ENCODE results near the gene CST9L. TPM values are rescaled to one million over a fixed set of nuclear protein-coding genes. Genes with fewer than 3 reads are reported as not detected.
A peak's percentile ranks its signal among the peaks of the same experiment; 100 is the strongest.

The CST9L gene
- total and polyA plus RNA-seq, 4 donors, result not detected

DNA sequence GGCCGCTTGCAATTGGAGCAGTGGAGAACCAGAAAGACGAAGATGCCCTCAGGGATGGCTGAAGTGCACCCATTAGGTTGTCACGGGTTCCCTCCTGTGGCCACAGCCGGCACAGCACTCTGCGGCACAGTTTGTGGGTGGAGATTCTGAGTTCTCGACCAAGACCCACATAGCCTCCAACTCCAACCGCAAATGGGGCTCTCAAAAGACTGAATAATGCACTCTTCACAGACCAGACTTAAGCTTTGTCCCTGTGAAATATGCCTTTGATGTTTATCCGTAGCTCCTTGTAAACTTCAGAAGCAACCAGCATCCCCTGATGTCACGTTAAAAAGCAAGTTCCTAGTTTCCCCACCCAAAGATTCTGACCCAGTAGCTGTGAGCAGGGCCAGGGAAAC, 38.4 kb upstream of the CST9L start:
- Histone ChIP-seq H3K27me3 (ENCODE audit: control insufficient read depth in 3 of 3, insufficient read depth in 3 of 3, low read length in 2 of 3) (no peaks in the 10 kb centered on the region), H3K4me1 (ENCODE audit: control insufficient read depth in 5 of 5, insufficient read depth in 5 of 5, low read length in 5 of 5) (peaks cover 0 to under 1% (median 0%) of the 10 kb centered on the region in 5 donors), H3K9me3 (ENCODE audit: control insufficient read depth in 4 of 4, insufficient read depth in 3 of 4, low read length in 3 of 4) (peaks cover 0 to 2% (median 0%) of the 10 kb centered on the region in 4 donors), H3K9ac (ENCODE audit: insufficient read depth in 1 of 2, low read length in 2 of 2) (no peak overlapping the region), H3K27ac (ENCODE audit: low read depth in 1 of 2, low read length in 1 of 2) (no peak overlapping the region), H3K4me3 (no peak overlapping the region), H3K36me3 (ENCODE audit: control insufficient read depth in 4 of 4, insufficient read depth in 4 of 4, low read length in 4 of 4) (no peaks in the 10 kb centered on the region)
- TF ChIP-seq, protein P1, sequence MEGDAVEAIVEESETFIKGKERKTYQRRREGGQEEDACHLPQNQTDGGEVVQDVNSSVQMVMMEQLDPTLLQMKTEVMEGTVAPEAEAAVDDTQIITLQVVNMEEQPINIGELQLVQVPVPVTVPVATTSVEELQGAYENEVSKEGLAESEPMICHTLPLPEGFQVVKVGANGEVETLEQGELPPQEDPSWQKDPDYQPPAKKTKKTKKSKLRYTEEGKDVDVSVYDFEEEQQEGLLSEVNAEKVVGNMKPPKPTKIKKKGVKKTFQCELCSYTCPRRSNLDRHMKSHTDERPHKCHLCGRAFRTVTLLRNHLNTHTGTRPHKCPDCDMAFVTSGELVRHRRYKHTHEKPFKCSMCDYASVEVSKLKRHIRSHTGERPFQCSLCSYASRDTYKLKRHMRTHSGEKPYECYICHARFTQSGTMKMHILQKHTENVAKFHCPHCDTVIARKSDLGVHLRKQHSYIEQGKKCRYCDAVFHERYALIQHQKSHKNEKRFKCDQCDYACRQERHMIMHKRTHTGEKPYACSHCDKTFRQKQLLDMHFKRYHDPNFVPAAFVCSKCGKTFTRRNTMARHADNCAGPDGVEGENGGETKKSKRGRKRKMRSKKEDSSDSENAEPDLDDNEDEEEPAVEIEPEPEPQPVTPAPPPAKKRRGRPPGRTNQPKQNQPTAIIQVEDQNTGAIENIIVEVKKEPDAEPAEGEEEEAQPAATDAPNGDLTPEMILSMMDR (IDR thresholded peaks at IDR 0.05; ENCODE audit: control extremely low read depth, extremely low read depth), result peak; percentile 69
- ATAC-seq (ENCODE audit: insufficient read depth, low FRiP score) (peak; percentile 84), DNase-seq (peak; percentile 72 to 79 (median 77))
- WGBS, 2 donors, result 10% methylated on average over 9 of the region's 9 CpGs

DNA sequence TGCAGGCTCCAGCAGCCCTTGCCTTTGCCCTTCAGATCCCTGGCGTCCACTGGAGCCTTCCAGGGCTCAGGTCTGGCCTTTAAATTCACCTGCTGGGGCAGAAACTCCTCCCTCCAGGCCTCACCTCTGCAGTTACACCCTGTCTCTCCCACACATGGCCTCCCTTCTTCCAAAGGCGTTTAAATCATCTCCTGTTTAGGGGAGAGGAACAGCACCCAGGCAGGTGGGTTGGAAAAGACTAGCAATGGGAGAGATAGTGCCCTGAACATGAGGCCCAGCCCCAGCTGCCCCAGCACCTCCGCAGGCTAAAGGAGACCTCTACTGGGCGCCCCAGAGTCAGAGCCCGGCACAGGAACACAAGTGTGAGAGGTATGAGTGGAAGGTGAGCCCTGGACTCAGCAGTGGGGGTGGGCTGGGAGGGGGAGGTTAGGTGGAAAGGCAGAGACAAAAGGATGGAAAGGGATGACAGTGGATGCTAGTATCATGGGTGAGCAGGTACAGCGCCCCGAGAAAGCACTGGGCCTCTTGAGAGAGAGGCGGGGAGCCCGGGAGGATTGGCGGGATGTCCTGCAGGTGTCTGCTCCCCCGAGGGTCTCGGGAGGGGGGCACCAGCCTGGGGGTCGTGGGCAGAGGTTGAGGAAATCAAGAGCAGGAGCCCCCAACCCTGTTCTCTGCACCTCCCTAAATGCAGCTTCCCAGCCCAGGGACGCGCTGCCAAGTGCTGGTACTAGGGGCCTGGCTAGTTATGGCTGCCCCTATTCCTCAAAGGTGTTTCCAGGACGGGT, 37.8 kb upstream of the CST9L start, which contains the start of gene CST9:
CST9 (minus strand) TSS at position 51 of the 785 bp plus-strand sequence. CDS start 53 bp downstream, outside the sequence.
- Histone ChIP-seq H3K27me3 (ENCODE audit: control insufficient read depth in 3 of 3, insufficient read depth in 3 of 3, low read length in 2 of 3) (no peaks in the 10 kb centered on the region), H3K4me1 (ENCODE audit: control insufficient read depth in 5 of 5, insufficient read depth in 5 of 5, low read length in 5 of 5) (peaks cover 0 to 1% (median 0%) of the 10 kb centered on the region in 5 donors), H3K4me3 (no peak within 1 kb of the TSS), H3K9ac (ENCODE audit: insufficient read depth in 1 of 2, low read length in 2 of 2) (no peak within 1 kb of the TSS), H3K27ac (ENCODE audit: low read depth in 1 of 2, low read length in 1 of 2) (no peak within 1 kb of the TSS), H3K9me3 (ENCODE audit: control insufficient read depth in 4 of 4, insufficient read depth in 3 of 4, low read length in 3 of 4) (peaks cover 0 to 2% (median 0%) of the 10 kb centered on the region in 4 donors), H3K36me3 (ENCODE audit: control insufficient read depth in 4 of 4, insufficient read depth in 4 of 4, low read length in 4 of 4) (no peaks in the 10 kb centered on the region)
- no peak for ATAC-seq (ENCODE audit: insufficient read depth, low FRiP score)
- no peak for DNase-seq
- TF ChIP-seq, protein P1 (IDR thresholded peaks at IDR 0.05; ENCODE audit: control extremely low read depth, extremely low read depth), result no peak
- 60 to 62% methylated on average over 15 to 16 of the region's 16 CpGs for WGBS, 2 donors

DNA sequence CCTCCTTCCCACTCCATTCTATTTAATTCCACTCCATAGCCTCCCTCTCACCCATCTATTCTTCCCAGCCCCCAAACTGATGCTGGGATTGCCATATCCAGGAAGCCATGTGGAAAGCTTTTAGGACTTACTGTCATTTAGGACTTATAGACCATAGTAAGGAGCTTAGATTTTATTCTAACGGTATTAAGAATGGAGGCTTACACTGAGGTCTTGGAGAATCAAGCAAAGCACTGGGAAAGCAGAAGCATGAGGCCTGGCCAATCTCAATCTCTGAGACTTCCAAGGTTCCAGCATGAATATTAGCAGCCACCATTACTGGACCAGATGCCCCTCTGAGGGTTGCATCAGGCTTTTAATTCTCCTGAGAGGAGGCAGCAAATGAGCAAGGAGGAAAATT, 36.0 kb upstream of the CST9L start:
- Histone ChIP-seq H3K4me3 (no peak overlapping the region), H3K9me3 (ENCODE audit: control insufficient read depth in 4 of 4, insufficient read depth in 3 of 4, low read length in 3 of 4) (peaks cover 0 to 2% (median 0%) of the 10 kb centered on the region in 4 donors), H3K27me3 (ENCODE audit: control insufficient read depth in 3 of 3, insufficient read depth in 3 of 3, low read length in 2 of 3) (no peaks in the 10 kb centered on the region), H3K27ac (ENCODE audit: low read depth in 1 of 2, low read length in 1 of 2) (no peak overlapping the region), H3K36me3 (ENCODE audit: control insufficient read depth in 4 of 4, insufficient read depth in 4 of 4, low read length in 4 of 4) (no peaks in the 10 kb centered on the region), H3K9ac (ENCODE audit: insufficient read depth in 1 of 2, low read length in 2 of 2) (no peak overlapping the region), H3K4me1 (ENCODE audit: control insufficient read depth in 5 of 5, insufficient read depth in 5 of 5, low read length in 5 of 5) (peaks cover 0 to 1% (median 0%) of the 10 kb centered on the region in 5 donors)
- TF ChIP-seq, protein P1 (IDR thresholded peaks at IDR 0.05; ENCODE audit: control extremely low read depth, extremely low read depth), result no peak
- ATAC-seq (ENCODE audit: insufficient read depth, low FRiP score), result no peak
- WGBS, 2 donors, result 85 to 91% methylated on average over 1 of the region's 1 CpG
- no peak for DNase-seq
